ENCODE data around the gene PUM1.

PUM1 gene

DNA sequence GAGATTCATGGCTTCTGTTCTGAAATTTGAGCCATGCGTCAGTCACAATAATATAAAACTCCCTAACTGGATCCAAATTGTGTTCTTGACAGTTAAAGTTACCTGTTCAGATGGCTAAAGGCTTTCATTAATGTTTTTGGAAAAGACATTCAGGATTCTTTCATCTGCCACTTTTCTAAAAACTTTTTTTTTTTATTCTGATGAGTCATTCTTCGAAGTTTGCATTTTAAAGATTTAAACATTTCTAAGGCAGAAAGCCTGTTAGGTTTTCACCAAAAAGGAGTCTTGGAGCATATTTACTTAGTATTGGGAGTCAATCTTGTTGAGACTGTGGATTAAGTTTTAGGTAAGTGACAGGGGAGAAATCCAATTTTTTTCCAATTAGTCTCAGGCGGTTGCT is 138.1 kb downstream of the PUM1 start:
- TF ChIP-seq, protein P1, sequence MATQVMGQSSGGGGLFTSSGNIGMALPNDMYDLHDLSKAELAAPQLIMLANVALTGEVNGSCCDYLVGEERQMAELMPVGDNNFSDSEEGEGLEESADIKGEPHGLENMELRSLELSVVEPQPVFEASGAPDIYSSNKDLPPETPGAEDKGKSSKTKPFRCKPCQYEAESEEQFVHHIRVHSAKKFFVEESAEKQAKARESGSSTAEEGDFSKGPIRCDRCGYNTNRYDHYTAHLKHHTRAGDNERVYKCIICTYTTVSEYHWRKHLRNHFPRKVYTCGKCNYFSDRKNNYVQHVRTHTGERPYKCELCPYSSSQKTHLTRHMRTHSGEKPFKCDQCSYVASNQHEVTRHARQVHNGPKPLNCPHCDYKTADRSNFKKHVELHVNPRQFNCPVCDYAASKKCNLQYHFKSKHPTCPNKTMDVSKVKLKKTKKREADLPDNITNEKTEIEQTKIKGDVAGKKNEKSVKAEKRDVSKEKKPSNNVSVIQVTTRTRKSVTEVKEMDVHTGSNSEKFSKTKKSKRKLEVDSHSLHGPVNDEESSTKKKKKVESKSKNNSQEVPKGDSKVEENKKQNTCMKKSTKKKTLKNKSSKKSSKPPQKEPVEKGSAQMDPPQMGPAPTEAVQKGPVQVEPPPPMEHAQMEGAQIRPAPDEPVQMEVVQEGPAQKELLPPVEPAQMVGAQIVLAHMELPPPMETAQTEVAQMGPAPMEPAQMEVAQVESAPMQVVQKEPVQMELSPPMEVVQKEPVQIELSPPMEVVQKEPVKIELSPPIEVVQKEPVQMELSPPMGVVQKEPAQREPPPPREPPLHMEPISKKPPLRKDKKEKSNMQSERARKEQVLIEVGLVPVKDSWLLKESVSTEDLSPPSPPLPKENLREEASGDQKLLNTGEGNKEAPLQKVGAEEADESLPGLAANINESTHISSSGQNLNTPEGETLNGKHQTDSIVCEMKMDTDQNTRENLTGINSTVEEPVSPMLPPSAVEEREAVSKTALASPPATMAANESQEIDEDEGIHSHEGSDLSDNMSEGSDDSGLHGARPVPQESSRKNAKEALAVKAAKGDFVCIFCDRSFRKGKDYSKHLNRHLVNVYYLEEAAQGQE (IDR thresholded peaks at IDR 0.05; ENCODE audit: insufficient read depth in 1 of 2, low read depth in 2 of 2, low read length in 2 of 2), result no peak
- TF ChIP-seq SIN3A (IDR thresholded peaks at IDR 0.05; ENCODE audit: borderline replicate concordance, insufficient read depth, low read length) (no peak), FOXP2 (optimal IDR thresholded peaks at IDR 0.05; ENCODE audit: borderline replicate concordance, extremely low read depth, extremely low read length, insufficient read depth) (no peak), TAF1 (IDR thresholded peaks at IDR 0.05; ENCODE audit: borderline replicate concordance, insufficient read depth, low read length) (no peak), POLR2AphosphoS5 (IDR thresholded peaks at IDR 0.05; ENCODE audit: low read depth, low read length) (no peak)

- no peak for TF ChIP-seq POLR2AphosphoS5 (IDR thresholded peaks at IDR 0.05; ENCODE audit: low read depth, low read length)
- no peak for TF ChIP-seq SIN3A (IDR thresholded peaks at IDR 0.05; ENCODE audit: borderline replicate concordance, insufficient read depth, low read length)
- TF ChIP-seq FOXP2 (optimal IDR thresholded peaks at IDR 0.05; ENCODE audit: borderline replicate concordance, extremely low read depth, extremely low read length, insufficient read depth), result no peak
- no peak for TF ChIP-seq TAF1 (IDR thresholded peaks at IDR 0.05; ENCODE audit: borderline replicate concordance, insufficient read depth, low read length)
- TF ChIP-seq, protein P1 (IDR thresholded peaks at IDR 0.05; ENCODE audit: insufficient read depth in 1 of 2, low read depth in 2 of 2, low read length in 2 of 2), result no peak
These were observed 141.9 kb downstream of the PUM1 start for GRCh38 chr1:30923597-30923996.

DNA sequence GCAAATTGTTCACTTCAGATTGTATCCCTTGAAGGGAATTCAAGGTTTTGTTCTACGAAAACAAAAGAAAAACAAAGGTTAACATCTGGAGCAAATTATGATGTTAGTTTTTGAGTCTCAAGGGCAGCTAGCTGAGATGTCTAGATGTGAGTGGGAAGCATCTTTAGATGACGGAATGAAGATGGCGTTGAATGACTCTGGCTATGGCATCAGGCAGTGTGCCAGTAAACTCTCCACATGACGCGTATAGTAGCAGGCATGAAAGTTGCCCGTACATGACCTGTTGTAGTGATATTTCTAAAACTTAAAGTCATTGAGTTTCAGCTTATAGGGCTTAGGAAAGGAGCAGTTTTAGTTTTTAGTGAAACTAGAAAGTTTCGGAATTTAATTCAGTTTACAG is 144.7 kb downstream of the PUM1 start:
- TF ChIP-seq, protein P1 (IDR thresholded peaks at IDR 0.05; ENCODE audit: insufficient read depth in 1 of 2, low read depth in 2 of 2, low read length in 2 of 2), result no peak
- TF ChIP-seq SIN3A (IDR thresholded peaks at IDR 0.05; ENCODE audit: borderline replicate concordance, insufficient read depth, low read length) (no peak), POLR2AphosphoS5 (IDR thresholded peaks at IDR 0.05; ENCODE audit: low read depth, low read length) (no peak), FOXP2 (optimal IDR thresholded peaks at IDR 0.05; ENCODE audit: borderline replicate concordance, extremely low read depth, extremely low read length, insufficient read depth) (no peak), TAF1 (IDR thresholded peaks at IDR 0.05; ENCODE audit: borderline replicate concordance, insufficient read depth, low read length) (no peak)

DNA sequence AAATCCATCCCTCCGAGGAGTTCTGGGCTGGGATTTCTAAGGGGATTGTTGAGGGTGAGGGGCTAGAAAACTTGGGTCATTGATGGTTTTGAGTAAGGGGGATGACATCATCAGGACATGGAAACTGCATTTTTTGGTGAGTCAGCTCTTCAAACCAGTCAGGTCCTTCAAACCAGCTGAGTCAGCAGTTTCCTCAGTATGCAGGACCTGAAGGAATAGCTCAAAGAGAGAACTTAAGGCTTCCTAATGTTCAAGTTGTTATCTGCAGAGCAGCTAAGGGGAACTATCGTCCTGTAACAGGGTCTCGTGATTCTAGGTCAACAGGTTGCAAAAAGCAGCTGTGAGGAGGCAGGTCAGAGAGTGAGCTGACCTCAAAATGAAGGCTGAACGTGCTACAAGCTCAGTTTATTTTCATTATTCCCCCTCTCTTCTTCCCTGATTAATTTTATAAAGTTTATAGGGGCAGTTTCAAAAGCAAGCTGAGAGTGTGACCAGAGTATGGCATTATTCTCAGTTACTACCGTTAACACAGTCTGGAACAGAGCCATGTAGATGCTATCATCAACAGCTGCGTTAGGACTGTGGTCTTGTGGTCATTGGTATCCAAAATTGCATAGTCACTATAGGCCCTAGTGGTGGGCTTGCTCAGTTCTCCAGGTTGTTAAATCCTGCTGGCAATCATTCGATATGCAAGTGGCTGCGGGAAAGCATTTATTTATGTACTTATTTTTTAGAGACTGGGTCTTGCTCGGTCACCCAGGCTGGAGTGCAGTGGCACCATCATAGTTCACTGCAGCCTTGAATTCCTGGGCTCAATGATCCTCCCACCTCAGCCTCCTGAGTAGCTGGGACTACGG is 146.3 kb downstream of the PUM1 start:
- TF ChIP-seq TAF1 (IDR thresholded peaks at IDR 0.05; ENCODE audit: borderline replicate concordance, insufficient read depth, low read length) (no peak), SIN3A (IDR thresholded peaks at IDR 0.05; ENCODE audit: borderline replicate concordance, insufficient read depth, low read length) (no peak), POLR2AphosphoS5 (IDR thresholded peaks at IDR 0.05; ENCODE audit: low read depth, low read length) (no peak), FOXP2 (optimal IDR thresholded peaks at IDR 0.05; ENCODE audit: borderline replicate concordance, extremely low read depth, extremely low read length, insufficient read depth) (no peak)
- TF ChIP-seq, protein P1 (IDR thresholded peaks at IDR 0.05; ENCODE audit: insufficient read depth in 1 of 2, low read depth in 2 of 2, low read length in 2 of 2), result no peak

Data from PFSK-1 (cell line).